ENCODE results near the gene APOB. TPM values are rescaled to one million over a fixed set of nuclear protein-coding genes. Genes with fewer than 3 reads are reported as not detected.

APOB gene
- total RNA-seq, 2 donors from 2014 or later: 7.5 to 14.1 TPM

DNA sequence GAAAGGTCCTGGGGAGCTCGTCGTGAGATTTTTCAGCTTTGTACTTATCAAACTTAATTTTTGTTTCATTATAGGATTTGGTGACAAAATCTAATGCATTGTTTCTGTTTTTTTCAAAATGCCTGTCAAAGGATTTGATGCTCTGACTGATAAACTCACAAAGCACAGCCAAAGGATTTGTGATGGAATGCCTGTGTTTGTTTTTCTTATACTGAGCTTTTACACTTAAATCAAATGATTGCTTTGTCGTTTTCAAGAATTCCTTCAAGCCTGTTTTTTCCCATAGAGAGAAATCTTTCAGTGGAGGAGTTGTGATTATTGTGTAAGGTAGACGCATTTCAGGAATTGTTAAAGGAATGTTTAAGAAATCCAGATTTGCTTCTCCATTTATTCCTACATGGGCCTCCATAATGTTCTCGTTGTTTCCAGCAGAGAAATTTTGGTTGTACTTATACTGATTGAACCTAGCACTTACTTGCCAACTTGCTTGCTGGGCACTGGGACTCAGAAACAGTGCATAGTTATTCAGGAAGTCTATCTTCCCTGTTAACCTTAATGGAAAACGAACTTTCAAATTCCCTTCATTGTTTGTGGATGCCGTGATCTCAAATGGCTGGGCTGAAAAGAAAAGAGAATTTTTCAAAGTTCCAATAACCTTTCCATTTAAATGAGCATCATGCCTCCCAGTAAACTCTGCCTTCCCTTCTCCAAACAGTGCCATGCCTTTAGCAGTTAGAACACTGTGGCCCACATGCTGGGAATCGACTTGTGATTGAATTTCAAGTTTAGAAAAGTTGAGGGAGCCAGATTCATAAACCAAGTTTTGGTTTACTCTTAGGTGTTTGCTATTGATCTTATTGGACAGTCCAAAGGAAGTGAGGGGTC, 36.5 kb downstream of the APOB start:
- H3K9ac ChIP-seq (ENCODE audit: extremely low read depth, low read length, poor library complexity, severe bottlenecking): no peak overlapping the region
- TF ChIP-seq, protein P1, sequence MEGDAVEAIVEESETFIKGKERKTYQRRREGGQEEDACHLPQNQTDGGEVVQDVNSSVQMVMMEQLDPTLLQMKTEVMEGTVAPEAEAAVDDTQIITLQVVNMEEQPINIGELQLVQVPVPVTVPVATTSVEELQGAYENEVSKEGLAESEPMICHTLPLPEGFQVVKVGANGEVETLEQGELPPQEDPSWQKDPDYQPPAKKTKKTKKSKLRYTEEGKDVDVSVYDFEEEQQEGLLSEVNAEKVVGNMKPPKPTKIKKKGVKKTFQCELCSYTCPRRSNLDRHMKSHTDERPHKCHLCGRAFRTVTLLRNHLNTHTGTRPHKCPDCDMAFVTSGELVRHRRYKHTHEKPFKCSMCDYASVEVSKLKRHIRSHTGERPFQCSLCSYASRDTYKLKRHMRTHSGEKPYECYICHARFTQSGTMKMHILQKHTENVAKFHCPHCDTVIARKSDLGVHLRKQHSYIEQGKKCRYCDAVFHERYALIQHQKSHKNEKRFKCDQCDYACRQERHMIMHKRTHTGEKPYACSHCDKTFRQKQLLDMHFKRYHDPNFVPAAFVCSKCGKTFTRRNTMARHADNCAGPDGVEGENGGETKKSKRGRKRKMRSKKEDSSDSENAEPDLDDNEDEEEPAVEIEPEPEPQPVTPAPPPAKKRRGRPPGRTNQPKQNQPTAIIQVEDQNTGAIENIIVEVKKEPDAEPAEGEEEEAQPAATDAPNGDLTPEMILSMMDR (conservative IDR thresholded peaks at IDR 0.05): no peak
- no peaks in the 10 kb centered on the region for H3K36me3 ChIP-seq (ENCODE audit: control insufficient read depth, insufficient read depth, low read length)
- Mint-ChIP-seq H3K27me3 (ENCODE audit: insufficient read depth) (peaks cover 23% of the 10 kb centered on the region), H3K4me3 (no peak overlapping the region), H3K27ac (no peak overlapping the region), H3K9me3 (peaks cover 7% of the 10 kb centered on the region), H3K36me3 (ENCODE audit: low read depth) (peaks cover 22% of the 10 kb centered on the region), H3K4me1 (no peaks in the 10 kb centered on the region)
- H3K27ac ChIP-seq (ENCODE audit: low read depth, low read length): no peak overlapping the region
- no peak for DNase-seq
- H3K27me3 ChIP-seq (ENCODE audit: control insufficient read depth, insufficient read depth, low read length, poor library complexity, severe bottlenecking): no peaks in the 10 kb centered on the region
- H3K4me3 ChIP-seq (ENCODE audit: low read length): no peak overlapping the region
- H3K9me3 ChIP-seq (ENCODE audit: control insufficient read depth, low read length): no peaks in the 10 kb centered on the region
- H3K4me1 ChIP-seq (ENCODE audit: control insufficient read depth, insufficient read depth, low read length): no peaks in the 10 kb centered on the region
- 85 to 93% methylated on average over 6 to 8 of the region's 8 CpGs for WGBS, 2 experiments (ENCODE audit: insufficient coverage in 1 of 2, insufficient read length in 1 of 2)

DNA sequence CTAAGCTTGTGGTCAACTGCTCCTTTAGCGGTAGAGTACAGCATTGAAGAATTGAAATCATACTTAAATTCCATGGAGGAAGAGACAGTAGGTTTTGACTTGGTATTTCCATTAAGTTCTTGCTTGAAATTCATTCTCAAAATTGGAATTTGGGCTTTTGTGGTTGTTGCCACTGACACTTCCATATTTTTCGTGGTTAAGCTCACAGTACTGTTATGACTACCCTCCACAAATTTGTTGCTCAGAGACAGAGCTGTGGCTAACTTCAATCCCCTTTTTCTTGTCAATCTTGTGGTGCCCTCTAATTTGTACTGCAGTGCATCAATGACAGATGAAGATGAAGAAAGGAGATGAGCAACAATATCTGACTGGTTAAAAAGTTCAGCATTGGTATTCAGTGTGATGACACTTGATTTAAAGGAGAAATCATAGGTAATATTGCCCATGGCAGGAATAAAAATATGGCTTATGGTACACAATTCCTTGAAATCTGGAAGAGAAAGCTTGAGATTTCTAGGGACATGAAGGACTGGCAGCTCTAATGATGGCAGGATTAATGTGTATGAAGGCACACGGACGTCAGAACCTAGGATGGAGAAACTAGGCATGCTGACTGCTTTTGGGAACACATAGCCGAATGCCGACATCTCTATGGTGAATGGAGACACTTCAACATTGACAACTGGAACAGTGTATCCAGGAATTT, 37.3 kb downstream of the APOB start:
- Histone ChIP-seq H3K9ac (ENCODE audit: extremely low read depth, low read length, poor library complexity, severe bottlenecking) (no peak overlapping the region), H3K27ac (ENCODE audit: low read depth, low read length) (no peak overlapping the region), H3K27me3 (ENCODE audit: control insufficient read depth, insufficient read depth, low read length, poor library complexity, severe bottlenecking) (no peaks in the 10 kb centered on the region), H3K36me3 (ENCODE audit: control insufficient read depth, insufficient read depth, low read length) (no peaks in the 10 kb centered on the region), H3K9me3 (ENCODE audit: control insufficient read depth, low read length) (no peaks in the 10 kb centered on the region), H3K4me1 (ENCODE audit: control insufficient read depth, insufficient read depth, low read length) (no peaks in the 10 kb centered on the region), H3K4me3 (ENCODE audit: low read length) (no peak overlapping the region)
- Mint-ChIP-seq H3K27ac (no peak overlapping the region), H3K4me1 (no peaks in the 10 kb centered on the region), H3K36me3 (ENCODE audit: low read depth) (peaks cover 14% of the 10 kb centered on the region), H3K27me3 (ENCODE audit: insufficient read depth) (peaks cover 23% of the 10 kb centered on the region), H3K9me3 (peaks cover 7% of the 10 kb centered on the region), H3K4me3 (no peak overlapping the region)
- 93 to 95% methylated on average over 6 of the region's 6 CpGs for WGBS, 2 experiments (ENCODE audit: insufficient coverage in 1 of 2, insufficient read length in 1 of 2)
- DNase-seq: no peak
- TF ChIP-seq, protein P1 (conservative IDR thresholded peaks at IDR 0.05): no peak

DNA sequence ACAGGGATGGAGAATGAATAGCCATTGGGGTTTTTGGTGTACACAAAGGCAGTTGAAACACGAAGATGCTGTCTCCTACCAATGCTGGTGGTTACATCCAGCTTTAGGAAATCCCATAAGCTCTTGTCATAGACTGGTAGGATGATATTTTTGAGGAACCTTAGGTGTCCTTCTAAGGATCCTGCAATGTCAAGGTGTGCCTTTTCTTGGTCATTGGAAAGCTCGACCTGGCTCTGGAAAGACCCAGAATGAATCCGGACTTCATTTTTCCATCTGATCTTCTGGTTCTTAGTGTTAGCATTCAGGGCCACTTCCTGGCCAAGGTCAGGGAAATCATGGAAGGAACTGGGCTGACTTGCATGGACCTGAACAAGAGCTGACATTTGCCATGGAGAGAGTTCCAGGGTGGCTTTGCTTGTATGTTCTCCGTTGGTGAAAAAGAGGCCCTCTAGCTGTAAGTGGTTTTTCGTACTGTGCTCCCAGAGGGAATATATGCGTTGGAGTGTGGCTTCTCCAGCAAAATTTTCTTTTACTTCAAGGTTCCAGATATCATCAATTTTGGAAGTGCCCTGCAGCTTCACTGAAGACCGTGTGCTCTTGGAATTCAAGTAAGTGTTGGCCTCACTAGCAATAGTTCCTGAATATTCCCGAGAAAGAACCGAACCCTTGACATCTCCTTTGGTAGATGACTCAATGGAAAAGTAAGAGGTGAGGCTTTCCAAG, 38.0 kb downstream of the APOB start:
- Mint-ChIP-seq H3K36me3 (ENCODE audit: low read depth) (peaks cover 7% of the 10 kb centered on the region), H3K27ac (no peak overlapping the region), H3K27me3 (ENCODE audit: insufficient read depth) (peaks cover 23% of the 10 kb centered on the region), H3K9me3 (peaks cover 7% of the 10 kb centered on the region), H3K4me3 (no peak overlapping the region), H3K4me1 (no peaks in the 10 kb centered on the region)
- no peak overlapping the region for H3K4me3 ChIP-seq (ENCODE audit: low read length)
- TF ChIP-seq, protein P1 (conservative IDR thresholded peaks at IDR 0.05): no peak
- H3K9me3 ChIP-seq (ENCODE audit: control insufficient read depth, low read length): no peaks in the 10 kb centered on the region
- no peaks in the 10 kb centered on the region for H3K4me1 ChIP-seq (ENCODE audit: control insufficient read depth, insufficient read depth, low read length)
- H3K9ac ChIP-seq (ENCODE audit: extremely low read depth, low read length, poor library complexity, severe bottlenecking): no peak overlapping the region
- H3K27ac ChIP-seq (ENCODE audit: low read depth, low read length): no peak overlapping the region
- 94 to 97% methylated on average over 9 of the region's 9 CpGs for WGBS, 2 experiments (ENCODE audit: insufficient coverage in 1 of 2, insufficient read length in 1 of 2)
- H3K27me3 ChIP-seq (ENCODE audit: control insufficient read depth, insufficient read depth, low read length, poor library complexity, severe bottlenecking): no peaks in the 10 kb centered on the region
- DNase-seq: no peak
- no peaks in the 10 kb centered on the region for H3K36me3 ChIP-seq (ENCODE audit: control insufficient read depth, insufficient read depth, low read length)

Data from endodermal cell (in vitro differentiated cells).